Ovary (tissue), 3 donors: ENCODE data around the gene ITSN1.

ENCODE experiments used
- CTCF ChIP-seq, 3 donors: fragments of 450-650 bp in 2 of 3; fragments of 200-600 bp in 1 of 3; IDR thresholded peaks; one replicate each; pipeline versions ENCODE4 v1.5.1 to v1.8.0; 2016 to 2022; ENCODE audit warnings: antibody characterized with exemption in 3 of 3, mild to moderate bottlenecking in 1 of 3
- POLR2A ChIP-seq: fragments of 450-650 bp; IDR thresholded peaks from one replicate; pipeline ENCODE4 v1.6.1; 2017; ENCODE audit warnings: antibody characterized with exemption, mild to moderate bottlenecking, moderate library complexity
- donor health status: DM: no; HTN: no; CAD: no.

- no peak for TF ChIP-seq CTCF (IDR thresholded peaks at IDR 0.05)
- TF ChIP-seq POLR2A: no peak
Measured at GRCh38 chr21:33739701-33740100, 97.4 kb downstream of the ITSN1 start.
